GM12872 (cell line): ENCODE measurements around the gene VWA1.

Source experiments
- CTCF ChIP-seq: IDR thresholded peaks from 3 replicates; pipeline ENCODE4 v1.5.1; 2011; ENCODE audit warnings: low read depth, mild to moderate bottlenecking, low read length, moderate library complexity; ENCODE audit not compliant: insufficient read depth

Gene VWA1

GRCh38 chr1:1477206-1477605 is 41.7 kb downstream of the VWA1 start:
- TF ChIP-seq CTCF: no peak

- no peak for TF ChIP-seq CTCF
These were observed 44.3 kb downstream of the VWA1 start for GRCh38 chr1:1479547-1480487.

GRCh38 chr1:1482856-1483255 is 47.4 kb downstream of the VWA1 start:
- no peak for TF ChIP-seq CTCF

- no peak for TF ChIP-seq CTCF
These were observed 48.2 kb downstream of the VWA1 start for GRCh38 chr1:1483714-1484113.

GRCh38 chr1:1487701-1488100 is 52.2 kb downstream of the VWA1 start:
- no peak for TF ChIP-seq CTCF

- no peak for TF ChIP-seq CTCF
These were observed 53.7 kb downstream of the VWA1 start for GRCh38 chr1:1489231-1489630.

- no peak for TF ChIP-seq CTCF
These were observed 54.4 kb downstream of the VWA1 start for GRCh38 chr1:1489861-1490260.
